PC-9 (cell line): ENCODE results near the gene PPP1R9A. TPM values are rescaled to one million over a fixed set of nuclear protein-coding genes. Genes with fewer than 3 reads are reported as not detected.
A peak's percentile ranks its signal among the peaks of the same experiment; 100 is the strongest.

Source experiments
- BruUV-seq: library from RNA; stranded (reverse); fragments of 400-500 nt; replicated peaks from 2 replicates; lab custom pipeline; 2021; lab: Mats Ljungman, UMichigan
- CTCF ChIA-PET: fragments of 300-600 bp; sonication (Branson Sonifier 250); formaldehyde crosslinking; loops from one replicate; lab custom pipeline; 2022; ENCODE audit warnings: antibody characterized with exemption; lab: Charles Lee
- POLR2A ChIA-PET: fragments of 300-600 bp; sonication (Branson Sonifier 250); formaldehyde crosslinking; loops from one replicate; lab custom pipeline; 2022; ENCODE audit warnings: antibody characterized with exemption; ENCODE audit not compliant: unreplicated experiment; lab: Charles Lee
- DNase-seq, 2 experiments: peaks; one replicate each; pipeline versions ENCODE4 v3.0.0 to v3.0.0-alpha.2; 2015 to 2022; ENCODE audit warnings: mixed read lengths in 1 of 2
- H2AFZ ChIP-seq: fragments of 200-600 bp; sonication (generic); 2 replicates; pipeline ENCODE4 v1.8.1; 2017; ENCODE audit warnings: antibody characterized with exemption
- H3F3A ChIP-seq: fragments of 200-600 bp; sonication (generic); 2 replicates; pipeline ENCODE4 v1.8.1; 2017; ENCODE audit warnings: antibody characterized with exemption, mild to moderate bottlenecking, low read depth; ENCODE audit not compliant: insufficient read depth
- H3K27ac ChIP-seq: fragments of 200-600 bp; sonication (generic); 2 replicates; pipeline ENCODE4 v1.6.1; 2016; ENCODE audit warnings: mixed run types
- H3K27me3 ChIP-seq: fragments of 200-600 bp; sonication (generic); 2 replicates; pipeline ENCODE4 v1.6.1; 2016; ENCODE audit warnings: low read depth, mixed run types; ENCODE audit not compliant: insufficient read depth
- H3K36me3 ChIP-seq: fragments of 200-600 bp; sonication (generic); 2 replicates; pipeline ENCODE4 v1.6.1; 2016; ENCODE audit warnings: low read depth, mixed run types
- H3K4me1 ChIP-seq: fragments of 200-600 bp; sonication (generic); replicated peaks from 2 replicates; pipeline ENCODE4 v1.6.1; 2016; ENCODE audit warnings: mixed run types; ENCODE audit not compliant: insufficient read depth
- H3K4me2 ChIP-seq: fragments of 200-600 bp; sonication (generic); 2 replicates; pipeline ENCODE4 v1.6.1; 2017; ENCODE audit warnings: mixed run types
- H3K4me3 ChIP-seq: fragments of 200-600 bp; sonication (generic); 2 replicates; pipeline ENCODE4 v1.6.1; 2016; ENCODE audit warnings: mixed run types
- H3K79me2 ChIP-seq: fragments of 200-600 bp; sonication (generic); 2 replicates; pipeline ENCODE4 v1.6.1; 2017; ENCODE audit warnings: low read depth, mixed run types
- H3K9me2 ChIP-seq: fragments of 200-600 bp; sonication (generic); 2 replicates; pipeline ENCODE4 v1.8.1; 2017; ENCODE audit warnings: mild to moderate bottlenecking; ENCODE audit not compliant: insufficient read depth
- H3K9me3 ChIP-seq: fragments of 200-600 bp; sonication (generic); 2 replicates; pipeline ENCODE4 v1.8.1; 2016; ENCODE audit warnings: low read depth; ENCODE audit not compliant: insufficient read depth
- H4K20me1 ChIP-seq: fragments of 200-600 bp; sonication (generic); 2 replicates; pipeline ENCODE4 v1.8.1; 2017; ENCODE audit not compliant: insufficient read depth
- EZH2 ChIP-seq: fragments of 200-600 bp; sonication (generic); IDR thresholded peaks from 2 replicates; pipeline ENCODE4 v1.8.0; 2017; ENCODE audit warnings: antibody characterized with exemption, low read depth
- intact Hi-C: fragments of 100-400 bp; cut with micrococcal nuclease; formaldehyde crosslinking; loops from one replicate; pipeline ENCODE4 v1.10.0; 2022; ENCODE audit not compliant: unreplicated experiment
- total RNA-seq: library from RNA; stranded (reverse); gene quantifications from 2 replicates; pipeline ENCODE4 v1.2.3, GENCODE V29; 2021
- TF ChIP-seq, protein P1 (sequence below): fragments of 200-600 bp; sonication (generic); conservative IDR thresholded peaks from 2 replicates; pipeline ENCODE4 v1.6.1; 2017; ENCODE audit warnings: mixed run types, antibody characterized with exemption, mild to moderate bottlenecking, moderate library complexity

The PPP1R9A gene
- total RNA-seq, 1 experiment from 2014 or later, result 11.5 TPM

DNA sequence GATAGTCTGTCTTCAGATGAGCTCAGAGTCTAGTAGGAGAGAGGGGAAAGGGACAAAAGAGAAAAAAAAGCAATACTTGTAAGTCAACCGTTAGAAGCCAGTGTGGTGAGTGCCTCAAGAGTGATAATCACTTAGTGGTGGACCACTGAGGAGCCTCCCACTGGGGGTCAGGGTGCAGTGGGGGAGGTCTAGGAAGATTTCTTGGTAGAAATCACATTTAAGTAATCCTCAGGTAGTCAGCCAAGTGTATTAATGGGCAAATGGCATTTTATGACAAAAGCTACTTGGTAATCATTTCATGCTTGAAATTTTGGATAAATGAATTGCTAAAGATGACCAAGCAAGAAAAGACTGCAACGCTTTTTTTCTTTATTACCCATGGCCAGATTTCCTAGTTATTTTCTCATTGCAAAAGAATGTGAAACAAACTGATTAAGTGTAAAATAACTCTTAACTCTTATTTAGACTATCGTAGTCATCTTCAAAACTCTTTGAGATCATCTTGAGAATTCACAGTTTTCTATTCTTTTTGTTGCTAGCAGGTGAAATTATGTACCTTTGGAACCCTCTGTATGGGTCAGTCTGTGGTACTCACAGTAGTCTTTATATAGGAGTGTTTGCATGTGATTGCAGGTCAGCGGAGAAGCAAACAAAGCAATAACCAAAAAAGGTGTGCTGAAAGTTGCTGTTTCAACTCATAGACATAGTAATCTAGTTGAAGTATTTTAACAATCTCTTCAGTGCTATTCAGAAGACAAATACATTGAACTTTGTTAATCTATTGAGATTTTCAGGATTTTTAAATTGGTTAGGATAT is 63.9 kb downstream of the PPP1R9A start:
- Histone ChIP-seq H4K20me1 (no peaks in the 10 kb centered on the region), H3K27ac (no peak overlapping the region), H3F3A (no peaks in the 10 kb centered on the region), H3K36me3 (no peaks in the 10 kb centered on the region), H3K4me3 (no peak overlapping the region), H3K9me2 (no peaks in the 10 kb centered on the region), H2AFZ (no peak overlapping the region), H3K9me3 (no peaks in the 10 kb centered on the region), H3K4me1 (peaks cover 21% of the 10 kb centered on the region), H3K79me2 (no peaks in the 10 kb centered on the region), H3K27me3 (no peaks in the 10 kb centered on the region), H3K4me2 (no peak overlapping the region)
- TF ChIP-seq, protein P1, sequence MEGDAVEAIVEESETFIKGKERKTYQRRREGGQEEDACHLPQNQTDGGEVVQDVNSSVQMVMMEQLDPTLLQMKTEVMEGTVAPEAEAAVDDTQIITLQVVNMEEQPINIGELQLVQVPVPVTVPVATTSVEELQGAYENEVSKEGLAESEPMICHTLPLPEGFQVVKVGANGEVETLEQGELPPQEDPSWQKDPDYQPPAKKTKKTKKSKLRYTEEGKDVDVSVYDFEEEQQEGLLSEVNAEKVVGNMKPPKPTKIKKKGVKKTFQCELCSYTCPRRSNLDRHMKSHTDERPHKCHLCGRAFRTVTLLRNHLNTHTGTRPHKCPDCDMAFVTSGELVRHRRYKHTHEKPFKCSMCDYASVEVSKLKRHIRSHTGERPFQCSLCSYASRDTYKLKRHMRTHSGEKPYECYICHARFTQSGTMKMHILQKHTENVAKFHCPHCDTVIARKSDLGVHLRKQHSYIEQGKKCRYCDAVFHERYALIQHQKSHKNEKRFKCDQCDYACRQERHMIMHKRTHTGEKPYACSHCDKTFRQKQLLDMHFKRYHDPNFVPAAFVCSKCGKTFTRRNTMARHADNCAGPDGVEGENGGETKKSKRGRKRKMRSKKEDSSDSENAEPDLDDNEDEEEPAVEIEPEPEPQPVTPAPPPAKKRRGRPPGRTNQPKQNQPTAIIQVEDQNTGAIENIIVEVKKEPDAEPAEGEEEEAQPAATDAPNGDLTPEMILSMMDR, result no peak
- TF ChIP-seq EZH2, result no peak
- CTCF ChIA-PET, result interaction anchor here (0.6 kb wide), 1 partner anchor 178 kb away, joined by 3 read pairs; no protein-coding TSS in a partner anchor
- POLR2A ChIA-PET, result no interaction called here
- intact Hi-C loops, result no loop called here
- no TSS peak for BruUV-seq
- no peak for DNase-seq

DNA sequence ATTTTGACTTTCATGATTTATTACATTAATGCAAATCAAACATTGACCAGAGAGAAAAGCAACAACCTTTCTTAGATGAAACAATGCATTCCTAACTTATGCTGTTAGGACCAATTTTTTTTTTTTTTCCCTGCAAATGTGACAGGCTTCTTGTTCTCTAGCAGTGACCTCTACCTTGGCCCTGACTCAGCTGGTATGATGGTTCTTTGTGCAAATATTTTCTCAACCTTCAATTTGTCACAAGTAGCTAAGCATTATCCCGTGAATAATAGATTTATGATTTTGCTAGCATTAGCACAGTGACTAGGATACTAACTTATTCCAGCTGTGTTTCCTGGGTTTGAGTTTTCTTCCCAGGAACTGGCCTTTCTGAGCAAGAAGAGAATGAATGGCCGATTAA is 64.9 kb downstream of the PPP1R9A start:
- no peaks in the 10 kb centered on the region for H4K20me1 ChIP-seq
- no peaks in the 10 kb centered on the region for H3K79me2 ChIP-seq
- no peak for TF ChIP-seq EZH2
- TF ChIP-seq, protein P1, result no peak
- no peak overlapping the region for H3K27ac ChIP-seq
- peaks cover 21% of the 10 kb centered on the region for H3K4me1 ChIP-seq
- ChIA-PET CTCF (no interaction called here), POLR2A (no interaction called here)
- H3K4me2 ChIP-seq, result no peak overlapping the region
- H3K36me3 ChIP-seq, result no peaks in the 10 kb centered on the region
- H3K9me2 ChIP-seq, result no peaks in the 10 kb centered on the region
- H3K9me3 ChIP-seq, result no peaks in the 10 kb centered on the region
- H3K27me3 ChIP-seq, result no peaks in the 10 kb centered on the region
- intact Hi-C loops, result no loop called here
- DNase-seq, result peak in 1 of 2 experiments; percentile 59
- H3F3A ChIP-seq, result no peaks in the 10 kb centered on the region
- H2AFZ ChIP-seq, result no peak overlapping the region
- no peak overlapping the region for H3K4me3 ChIP-seq
- no TSS peak for BruUV-seq

DNA sequence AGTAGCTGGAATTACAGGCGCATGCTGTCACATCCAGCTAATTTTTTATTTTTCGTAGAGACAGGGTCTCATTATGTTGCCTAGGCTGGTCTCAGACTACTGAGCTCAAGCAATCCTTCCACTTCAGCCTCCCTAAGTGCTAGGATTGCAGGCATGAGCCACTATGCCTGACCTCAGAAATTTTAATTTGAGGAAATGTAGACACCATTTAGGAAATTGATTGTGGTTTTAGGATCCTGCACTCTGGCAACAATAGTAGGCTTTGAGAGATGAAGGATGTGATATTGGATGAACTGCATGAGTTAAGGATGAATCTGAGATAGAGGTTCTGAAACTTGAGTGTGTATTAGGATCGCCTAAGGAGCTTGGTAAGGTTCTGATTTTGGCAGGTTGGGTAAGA is 66.5 kb downstream of the PPP1R9A start:
- BruUV-seq, result no TSS peak
- no peaks in the 10 kb centered on the region for H3K27me3 ChIP-seq
- peaks cover 21% of the 10 kb centered on the region for H3K4me1 ChIP-seq
- TF ChIP-seq, protein P1, result no peak
- TF ChIP-seq EZH2, result no peak
- ChIA-PET POLR2A (no interaction called here), CTCF (no interaction called here)
- intact Hi-C loops, result no loop called here
- no peaks in the 10 kb centered on the region for H3K9me2 ChIP-seq
- H3K4me2 ChIP-seq, result no peak overlapping the region
- H3K4me3 ChIP-seq, result no peak overlapping the region
- no peak overlapping the region for H2AFZ ChIP-seq
- H3K9me3 ChIP-seq, result no peaks in the 10 kb centered on the region
- H3K36me3 ChIP-seq, result no peaks in the 10 kb centered on the region
- H3K27ac ChIP-seq, result no peak overlapping the region
- H4K20me1 ChIP-seq, result no peaks in the 10 kb centered on the region
- H3F3A ChIP-seq, result no peaks in the 10 kb centered on the region
- DNase-seq, result no peak
- no peaks in the 10 kb centered on the region for H3K79me2 ChIP-seq
